MG63 (cell line): ENCODE data around the gene FXYD4. TPM values are rescaled to one million over a fixed set of nuclear protein-coding genes. Genes with fewer than 3 reads are reported as not detected.
A peak's percentile ranks its signal among the peaks of the same experiment; 100 is the strongest.
"Not testable (repeated sequence)": the region's sequence is repeated elsewhere in the genome, so short reads cannot be mapped to it uniquely, and the experiment has no call there.

Experiments
- DNase-seq: peaks from one replicate; pipeline ENCODE4 v3.0.0-alpha.2; 2020
- H3K27me3 ChIP-seq: fragments of 250-450 bp; sonication (Bioruptor Pico); 2 replicates; pipeline ENCODE4 v1.5.1; 2020; ENCODE audit warnings: mild to moderate bottlenecking, moderate library complexity
- H3K36me3 ChIP-seq: fragments of 250-450 bp; sonication (Bioruptor Pico); 2 replicates; pipeline ENCODE4 v1.5.1; 2020; ENCODE audit warnings: mild to moderate bottlenecking, moderate library complexity
- H3K4me3 ChIP-seq: fragments of 250-450 bp; sonication (Bioruptor Pico); 2 replicates; pipeline ENCODE4 v1.5.1; 2020; ENCODE audit warnings: mild to moderate bottlenecking, moderate library complexity
- H3K9me3 ChIP-seq: fragments of 250-450 bp; sonication (Bioruptor Pico); 2 replicates; pipeline ENCODE4 v1.5.1; 2020; ENCODE audit warnings: mild to moderate bottlenecking, moderate library complexity
- total RNA-seq: library from RNA; depleted of rRNA; stranded (reverse); fragments of >200 nt; shearing (Covaris generic); gene quantifications from 2 replicates; pipeline ENCODE4 v1.2.3, GENCODE V29; 2014; ENCODE audit warnings: low replicate concordance; rRNA removed

Gene FXYD4
- total RNA-seq, 1 experiment from 2014 or later, result not detected

- no peaks in the 10 kb centered on the region for H3K36me3 ChIP-seq
- H3K4me3 ChIP-seq, result no peak overlapping the region
- no peaks in the 10 kb centered on the region for H3K27me3 ChIP-seq
- no peaks in the 10 kb centered on the region for H3K9me3 ChIP-seq
- no peak for DNase-seq
These were observed 44.1 kb downstream of the FXYD4 start for GRCh38 chr10:43415544-43415943.

- no peaks in the 10 kb centered on the region for H3K27me3 ChIP-seq
- no peak overlapping the region for H3K4me3 ChIP-seq
- H3K9me3 ChIP-seq, result no peaks in the 10 kb centered on the region
- no peak for DNase-seq
- H3K36me3 ChIP-seq, result no peaks in the 10 kb centered on the region
These were observed 46.7 kb downstream of the FXYD4 start for GRCh38 chr10:43417950-43418768.

- no peaks in the 10 kb centered on the region for H3K27me3 ChIP-seq
- H3K36me3 ChIP-seq, result no peaks in the 10 kb centered on the region
- H3K4me3 ChIP-seq, result peak overlapping the region; percentile 59
- H3K9me3 ChIP-seq, result no peaks in the 10 kb centered on the region
- no peak for DNase-seq
These were observed 48.5 kb downstream of the FXYD4 start for GRCh38 chr10:43419997-43420368.

- peak; percentile 92 for DNase-seq
- peak overlapping the region; percentile 59 for H3K4me3 ChIP-seq
- no peaks in the 10 kb centered on the region for H3K27me3 ChIP-seq
- no peaks in the 10 kb centered on the region for H3K36me3 ChIP-seq
- no peaks in the 10 kb centered on the region for H3K9me3 ChIP-seq
These were observed 49.1 kb downstream of the FXYD4 start for GRCh38 chr10:43420369-43421200.

GRCh38 chr10:43421201-43421507, 49.7 kb downstream of the FXYD4 start:
- Histone ChIP-seq H3K27me3 (no peaks in the 10 kb centered on the region), H3K9me3 (no peaks in the 10 kb centered on the region), H3K4me3 (peak overlapping the region; percentile 59), H3K36me3 (no peaks in the 10 kb centered on the region)
- no peak for DNase-seq

- H3K4me3 ChIP-seq, result peak overlapping the region; percentile 59
- H3K9me3 ChIP-seq, result no peaks in the 10 kb centered on the region
- H3K27me3 ChIP-seq, result no peaks in the 10 kb centered on the region
- DNase-seq, result no peak
- no peaks in the 10 kb centered on the region for H3K36me3 ChIP-seq
These were observed 50.1 kb downstream of the FXYD4 start for GRCh38 chr10:43421519-43421918.

- H3K27me3 ChIP-seq, H3K4me3 ChIP-seq, H3K36me3 ChIP-seq, H3K9me3 ChIP-seq: not testable (repeated sequence)
- DNase-seq, result peak; percentile 34
These were observed 50.5 kb downstream of the FXYD4 start for GRCh38 chr10:43421944-43422343.

GRCh38 chr10:43424416-43424815, 53.0 kb downstream of the FXYD4 start:
- Histone ChIP-seq H3K9me3 (no peaks in the 10 kb centered on the region), H3K4me3 (no peak overlapping the region), H3K27me3 (no peaks in the 10 kb centered on the region), H3K36me3 (no peaks in the 10 kb centered on the region)
- no peak for DNase-seq

Other genes starting within 250 kb of the FXYD4 start
- gene CSGALNACT2, start 233.2 kb upstream of the FXYD4 start, total RNA-seq, result 10.2 and 23.7 TPM in 2 replicates
- 0.30 TPM in 1 of 2 replicates, not detected in the other for gene RASGEF1A, start 104.6 kb upstream of the FXYD4 start, total RNA-seq
- gene HNRNPF, start 37.5 kb downstream of the FXYD4 start, total RNA-seq, result 286 and 294 TPM in 2 replicates
- 1.3 and 5.4 TPM in 2 replicates for gene ZNF487, start 65.5 kb downstream of the FXYD4 start, total RNA-seq
- 9.2 and 11.0 TPM in 2 replicates for gene ZNF239, start 203.0 kb downstream of the FXYD4 start, total RNA-seq
- 1.9 and 5.5 TPM in 2 replicates for gene ZNF485, start 234.8 kb downstream of the FXYD4 start, total RNA-seq